ENCODE results near the gene ENC1. TPM values are rescaled to one million over a fixed set of nuclear protein-coding genes. Genes with fewer than 3 reads are reported as not detected.

Gene ENC1
- polyA plus RNA-seq, 3 donors = 6.9 to 9.9 (median 9.6) TPM

DNA sequence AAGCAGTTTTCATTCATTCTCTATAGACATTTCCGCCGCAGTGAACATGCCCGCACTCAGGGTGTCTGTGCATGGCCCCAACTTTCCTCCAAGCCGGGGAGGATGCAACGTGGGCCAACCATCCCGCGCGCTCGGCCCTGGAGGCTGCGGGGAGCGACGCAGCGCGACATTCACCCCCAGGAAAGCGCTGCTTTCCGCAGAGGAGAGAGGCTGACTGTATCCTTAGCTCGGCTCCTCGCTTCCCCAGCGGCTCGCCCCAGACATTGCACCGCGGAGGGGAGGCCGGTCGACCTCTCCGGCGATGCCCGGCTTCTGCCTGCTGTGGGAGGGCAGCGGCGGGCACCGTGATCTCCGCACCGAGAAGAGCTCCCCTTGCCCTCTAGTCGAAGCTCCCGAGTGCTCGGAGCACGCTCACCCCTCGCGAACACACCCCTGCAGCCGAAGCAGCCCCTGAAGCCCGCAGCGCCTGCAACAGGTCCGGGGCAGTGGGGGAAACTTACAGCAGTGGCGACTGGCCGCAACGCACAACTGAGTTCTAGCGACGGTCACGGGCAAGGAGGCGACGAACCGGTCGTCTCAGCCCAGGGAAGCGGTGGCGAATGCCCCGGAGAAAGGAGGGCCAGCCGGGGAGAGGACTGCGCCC lies 600 bp downstream of the ENC1 start:
- H3K79me2 ChIP-seq (ENCODE audit: insufficient read depth, low read length) = peaks cover 49% of the 10 kb centered on the region

DNA sequence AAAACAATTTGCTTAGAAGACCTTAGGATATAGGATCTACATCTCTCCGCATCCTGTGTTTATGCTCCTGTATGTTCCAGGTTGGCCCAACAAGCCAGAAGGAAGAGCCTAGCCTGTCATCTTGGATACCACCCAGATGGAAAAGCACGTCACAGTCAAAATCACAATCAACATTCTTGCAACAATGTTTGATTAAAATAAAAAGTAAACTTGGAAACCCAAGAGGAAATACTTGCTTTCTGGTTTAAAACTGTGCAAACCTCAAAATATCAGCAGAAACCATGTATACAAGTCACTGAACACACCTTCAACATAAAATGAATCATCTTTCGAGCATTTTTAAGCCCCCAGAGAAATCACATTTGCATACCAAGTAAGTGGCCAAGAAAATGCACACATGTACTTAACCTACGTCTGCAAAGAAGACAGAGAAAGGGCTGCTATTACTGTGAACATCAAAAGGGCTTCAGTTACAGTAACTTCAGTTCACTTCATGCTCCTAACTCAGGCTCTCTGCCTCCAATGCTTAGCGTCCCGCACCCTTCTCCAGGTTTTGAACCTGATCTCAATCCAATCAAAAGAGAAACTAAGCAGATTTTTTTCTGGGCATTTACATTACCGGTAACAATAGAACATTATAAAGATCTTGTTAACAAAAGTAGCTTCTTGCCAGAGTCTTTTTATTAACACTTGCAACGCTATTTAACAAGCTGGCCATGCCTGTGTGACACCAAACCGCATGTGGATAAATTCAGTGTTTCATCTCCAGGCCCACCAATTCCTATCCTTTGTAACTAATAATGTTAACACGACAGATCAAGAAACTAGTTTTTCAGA lies 1.3 kb downstream of the ENC1 start:
- H2AFZ ChIP-seq (ENCODE audit: insufficient read depth, low read depth, low read length, poor library complexity, severe bottlenecking) = peak overlapping the region; percentile 95
- H3K79me2 ChIP-seq (ENCODE audit: insufficient read depth, low read length) = peaks cover 55% of the 10 kb centered on the region
- peaks cover 46 to 60% of the 10 kb centered on the region in 2 donors for H3K4me1 ChIP-seq (ENCODE audit: control insufficient read depth in 1 of 2, insufficient read depth in 2 of 2, low read length in 2 of 2)

More for the DNA sequence above, 600 bp downstream of the ENC1 start:
- Histone ChIP-seq H3K9me3 (replicated peaks in 1 of 2; ENCODE audit: control insufficient read depth in 1 of 2, insufficient read depth in 1 of 2, low read length in 2 of 2) (no peaks in the 10 kb centered on the region), H3K4me1 (ENCODE audit: control insufficient read depth in 1 of 2, insufficient read depth in 2 of 2, low read length in 2 of 2) (peaks cover 51 to 68% of the 10 kb centered on the region in 2 donors), H3K9ac (ENCODE audit: insufficient read depth, low read length, poor library complexity, severe bottlenecking) (peak overlapping the region; percentile 83), H4K20me1 (ENCODE audit: insufficient read depth, low read length) (peaks cover 46% of the 10 kb centered on the region), H3K36me3 (replicated peaks in 1 of 2; ENCODE audit: control insufficient read depth in 1 of 2, insufficient read depth in 2 of 2, low read length in 2 of 2) (peaks cover 13% of the 10 kb centered on the region in 2 donors), H3K4me3 (replicated peaks in 1 of 3; ENCODE audit: low read depth in 2 of 3, low read length in 3 of 3) (peak overlapping the region; percentile 76 to 86 (median 85)), H2AFZ (ENCODE audit: insufficient read depth, low read depth, low read length, poor library complexity, severe bottlenecking) (peak overlapping the region; percentile 95), H3K27ac (ENCODE audit: low read depth in 1 of 2, low read length in 2 of 2) (peak overlapping the region; percentile 91 to 95), H3K4me2 (replicated peaks; ENCODE audit: extremely low read depth, low read length, poor library complexity, severe bottlenecking) (peak overlapping the region; percentile 95), H3K27me3 (ENCODE audit: control insufficient read depth in 2 of 2, insufficient read depth in 2 of 2, low read length in 2 of 2) (no peaks in the 10 kb centered on the region)
- under 1% methylated on average over 57 of the region's 57 CpGs for WGBS (ENCODE audit: insufficient coverage)
- peak; percentile 46 to 51 (median 51) for DNase-seq
- H3K4me3 Mint-ChIP-seq = peak overlapping the region; percentile 98
- peaks cover 16 to 23% of the 10 kb centered on the region in 2 donors for H3K36me3 Mint-ChIP-seq
- TF ChIP-seq, protein P1, sequence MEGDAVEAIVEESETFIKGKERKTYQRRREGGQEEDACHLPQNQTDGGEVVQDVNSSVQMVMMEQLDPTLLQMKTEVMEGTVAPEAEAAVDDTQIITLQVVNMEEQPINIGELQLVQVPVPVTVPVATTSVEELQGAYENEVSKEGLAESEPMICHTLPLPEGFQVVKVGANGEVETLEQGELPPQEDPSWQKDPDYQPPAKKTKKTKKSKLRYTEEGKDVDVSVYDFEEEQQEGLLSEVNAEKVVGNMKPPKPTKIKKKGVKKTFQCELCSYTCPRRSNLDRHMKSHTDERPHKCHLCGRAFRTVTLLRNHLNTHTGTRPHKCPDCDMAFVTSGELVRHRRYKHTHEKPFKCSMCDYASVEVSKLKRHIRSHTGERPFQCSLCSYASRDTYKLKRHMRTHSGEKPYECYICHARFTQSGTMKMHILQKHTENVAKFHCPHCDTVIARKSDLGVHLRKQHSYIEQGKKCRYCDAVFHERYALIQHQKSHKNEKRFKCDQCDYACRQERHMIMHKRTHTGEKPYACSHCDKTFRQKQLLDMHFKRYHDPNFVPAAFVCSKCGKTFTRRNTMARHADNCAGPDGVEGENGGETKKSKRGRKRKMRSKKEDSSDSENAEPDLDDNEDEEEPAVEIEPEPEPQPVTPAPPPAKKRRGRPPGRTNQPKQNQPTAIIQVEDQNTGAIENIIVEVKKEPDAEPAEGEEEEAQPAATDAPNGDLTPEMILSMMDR (IDR thresholded peaks at IDR 0.05) = peak; percentile 4
- peaks cover 0 to 3% (median 0%) of the 10 kb centered on the region in 3 donors for H3K27me3 Mint-ChIP-seq (ENCODE audit: low read depth in 3 of 3)
- H3K4me1 Mint-ChIP-seq = peaks cover 69% of the 10 kb centered on the region
- H3K9me3 Mint-ChIP-seq = peaks cover 0 to 4% (median 0%) of the 10 kb centered on the region in 7 donors
- H3K27ac Mint-ChIP-seq = peak overlapping the region; percentile 93 to 98 (median 96)
- intact Hi-C loops (cut with micrococcal nuclease) = loop anchor here in 1 of 2 donors (5.0 to 10.0 kb wide), 2 partner anchors 208 to 365 kb away; no protein-coding TSS in a partner anchor

More for the DNA sequence above, 1.3 kb downstream of the ENC1 start:
- H3K4me3 ChIP-seq (replicated peaks in 1 of 3; ENCODE audit: low read depth in 2 of 3, low read length in 3 of 3) = peak overlapping the region; percentile 76 to 86 (median 85)
- no peaks in the 10 kb centered on the region for H3K27me3 ChIP-seq (ENCODE audit: control insufficient read depth in 2 of 2, insufficient read depth in 2 of 2, low read length in 2 of 2)
- DNase-seq = no peak
- H3K4me2 ChIP-seq (replicated peaks; ENCODE audit: extremely low read depth, low read length, poor library complexity, severe bottlenecking) = peak overlapping the region; percentile 95
- H3K27ac Mint-ChIP-seq = peak overlapping the region; percentile 93 to 98 (median 96)
- WGBS (ENCODE audit: insufficient coverage) = 14% methylated on average over 10 of the region's 10 CpGs
- peaks cover 20% of the 10 kb centered on the region in 2 donors for H3K36me3 ChIP-seq (replicated peaks in 1 of 2; ENCODE audit: control insufficient read depth in 1 of 2, insufficient read depth in 2 of 2, low read length in 2 of 2)
- peak overlapping the region; percentile 91 to 95 for H3K27ac ChIP-seq (ENCODE audit: low read depth in 1 of 2, low read length in 2 of 2)
- TF ChIP-seq, protein P1 (IDR thresholded peaks at IDR 0.05) = no peak
- H3K9ac ChIP-seq (ENCODE audit: insufficient read depth, low read length, poor library complexity, severe bottlenecking) = peak overlapping the region; percentile 83
- peaks cover 0 to 2% (median 0%) of the 10 kb centered on the region in 7 donors for H3K9me3 Mint-ChIP-seq
- H3K4me3 Mint-ChIP-seq = peak overlapping the region; percentile 98
- H3K36me3 Mint-ChIP-seq = peaks cover 22 to 31% of the 10 kb centered on the region in 2 donors
- H3K9me3 ChIP-seq (replicated peaks in 1 of 2; ENCODE audit: control insufficient read depth in 1 of 2, insufficient read depth in 1 of 2, low read length in 2 of 2) = no peaks in the 10 kb centered on the region
- peaks cover 0 to 3% (median 0%) of the 10 kb centered on the region in 3 donors for H3K27me3 Mint-ChIP-seq (ENCODE audit: low read depth in 3 of 3)
- intact Hi-C loops (cut with micrococcal nuclease) = no loop called here
- H4K20me1 ChIP-seq (ENCODE audit: insufficient read depth, low read length) = peaks cover 51% of the 10 kb centered on the region
- peaks cover 64% of the 10 kb centered on the region for H3K4me1 Mint-ChIP-seq
